ENCODE results near the gene TULP3.

- TF ChIP-seq POLR2A (IDR thresholded peaks at IDR 0.05; ENCODE audit: low read depth, low read length) (no peak), TAF1 (IDR thresholded peaks at IDR 0.05; ENCODE audit: borderline replicate concordance, low read depth, low read length) (no peak), POLR2AphosphoS5 (IDR thresholded peaks at IDR 0.05; ENCODE audit: low read depth, low read length) (no peak)
These were observed 48.5 kb downstream of the TULP3 start for GRCh38 chr12:2939191-2939590.
